GM12878 (cell line): Measurements from ENCODE around the gene AZGP1.

Experiments used
- ATF7 ChIP-seq: fragments of 450-650 bp; IDR thresholded peaks from 2 replicates; pipeline ENCODE4 v1.6.1; 2016; ENCODE audit warnings: low read depth, mild to moderate bottlenecking
- BHLHE40 ChIP-seq, 2 experiments: fragments of 450-650 bp in 1 of 2; IDR thresholded peaks; 2 replicates each; pipeline ENCODE4 v1.6.1; 2011 to 2017; ENCODE audit warnings: low read depth in 2 of 2, borderline replicate concordance in 1 of 2, improper control_type of control experiment in 1 of 2, low read length in 1 of 2, mild to moderate bottlenecking in 1 of 2
- EP300 ChIP-seq, 2 experiments: fragments of 150-350 bp in 1 of 2; IDR thresholded peaks; 2 replicates each; pipeline ENCODE4 v1.6.1; 2011 to 2012; ENCODE audit warnings: low read depth in 2 of 2, low read length in 2 of 2, borderline replicate concordance in 1 of 2, improper control_type of control experiment in 1 of 2, inconsistent platforms in 1 of 2; ENCODE audit not compliant: control insufficient read depth in 1 of 2
- EZH2 ChIP-seq: IDR thresholded peaks from 2 replicates; pipeline ENCODE4 v1.6.1; 2012; ENCODE audit warnings: low read depth, mild to moderate bottlenecking, control low read depth, inconsistent platforms, low read length, borderline replicate concordance; ENCODE audit not compliant: control insufficient read depth
- JUND ChIP-seq: IDR thresholded peaks from 2 replicates; pipeline ENCODE4 v1.6.1; 2012; ENCODE audit warnings: low read depth, mild to moderate bottlenecking, low read length, improper control_type of control experiment, moderate library complexity
- MTA2 ChIP-seq: fragments of 450-650 bp; IDR thresholded peaks from 2 replicates; pipeline ENCODE4 v1.6.1; 2016; ENCODE audit warnings: low read depth, mild to moderate bottlenecking, moderate library complexity
- NFYB ChIP-seq: IDR thresholded peaks from 2 replicates; pipeline ENCODE4 v1.6.1; 2011; ENCODE audit warnings: low read depth, mild to moderate bottlenecking, low read length, improper control_type of control experiment, moderate library complexity; ENCODE audit not compliant: insufficient read depth
- POLR2AphosphoS5 ChIP-seq: IDR thresholded peaks from 2 replicates; pipeline ENCODE4 v1.6.1; 2011; ENCODE audit warnings: mild to moderate bottlenecking, low read length, inconsistent platforms
- SUZ12 ChIP-seq: fragments of 200-600 bp; sonication (generic); IDR thresholded peaks from one replicate; pipeline ENCODE4 v1.6.1; 2018; ENCODE audit warnings: antibody characterized with exemption, mild to moderate bottlenecking; ENCODE audit not compliant: unreplicated experiment
- TCF12 ChIP-seq: IDR thresholded peaks from 2 replicates; pipeline ENCODE4 v1.6.1; 2011; ENCODE audit warnings: low read depth, mild to moderate bottlenecking, low read length
- TF ChIP-seq, protein P1 (sequence below): IDR thresholded peaks from 2 replicates; pipeline ENCODE4 v1.6.1; 2011; ENCODE audit warnings: low read depth, low read length, improper control_type of control experiment, borderline replicate concordance
- TF ChIP-seq, protein P2 (sequence below), 3 experiments: IDR thresholded peaks in 2 of 3; conservative IDR thresholded peaks in 1 of 3; 2 replicates each; pipeline ENCODE4 v1.5.1; 2011; ENCODE audit warnings: low read depth in 3 of 3, low read length in 3 of 3, mild to moderate bottlenecking in 3 of 3, control low read depth in 2 of 3, moderate library complexity in 2 of 3, inconsistent platforms in 1 of 3, mixed read lengths in 1 of 3; ENCODE audit not compliant: control insufficient read depth in 2 of 3, insufficient read depth in 1 of 3; ENCODE audit errors: extremely low read depth in 1 of 3
- TF ChIP-seq, protein P3 (sequence below): IDR thresholded peaks from 2 replicates; pipeline ENCODE4 v1.6.1; 2012; ENCODE audit warnings: mild to moderate bottlenecking, low read depth, low read length
- TF ChIP-seq, protein P4 (sequence below): IDR thresholded peaks from 2 replicates; pipeline ENCODE4 v1.6.1; 2012; ENCODE audit warnings: low read depth, low read length, improper control_type of control experiment

DNA sequence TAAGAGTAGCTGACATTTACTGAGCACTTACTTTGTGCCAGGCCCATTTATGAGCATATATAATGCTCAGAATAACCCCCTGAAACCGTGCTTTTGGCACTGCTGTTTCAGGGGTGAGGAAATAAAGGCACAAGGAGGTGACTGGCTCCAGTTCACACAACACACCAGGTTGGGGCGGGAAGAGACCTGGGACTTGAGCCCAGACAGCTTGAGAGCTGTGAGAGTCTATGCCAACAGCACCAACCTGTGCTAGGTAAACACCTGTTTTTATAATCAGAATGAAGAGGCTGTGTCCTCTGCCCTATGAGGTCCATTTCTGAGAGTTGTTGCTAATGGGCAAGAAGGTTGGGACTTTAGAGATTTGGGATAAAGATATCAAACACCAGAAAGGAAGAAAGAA, 8.8 kb upstream of the AZGP1 start:
- TF ChIP-seq, protein P1, sequence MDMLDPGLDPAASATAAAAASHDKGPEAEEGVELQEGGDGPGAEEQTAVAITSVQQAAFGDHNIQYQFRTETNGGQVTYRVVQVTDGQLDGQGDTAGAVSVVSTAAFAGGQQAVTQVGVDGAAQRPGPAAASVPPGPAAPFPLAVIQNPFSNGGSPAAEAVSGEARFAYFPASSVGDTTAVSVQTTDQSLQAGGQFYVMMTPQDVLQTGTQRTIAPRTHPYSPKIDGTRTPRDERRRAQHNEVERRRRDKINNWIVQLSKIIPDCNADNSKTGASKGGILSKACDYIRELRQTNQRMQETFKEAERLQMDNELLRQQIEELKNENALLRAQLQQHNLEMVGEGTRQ: no peak
- no peak for TF ChIP-seq POLR2AphosphoS5
- no peak for TF ChIP-seq TCF12
- TF ChIP-seq, protein P2, sequence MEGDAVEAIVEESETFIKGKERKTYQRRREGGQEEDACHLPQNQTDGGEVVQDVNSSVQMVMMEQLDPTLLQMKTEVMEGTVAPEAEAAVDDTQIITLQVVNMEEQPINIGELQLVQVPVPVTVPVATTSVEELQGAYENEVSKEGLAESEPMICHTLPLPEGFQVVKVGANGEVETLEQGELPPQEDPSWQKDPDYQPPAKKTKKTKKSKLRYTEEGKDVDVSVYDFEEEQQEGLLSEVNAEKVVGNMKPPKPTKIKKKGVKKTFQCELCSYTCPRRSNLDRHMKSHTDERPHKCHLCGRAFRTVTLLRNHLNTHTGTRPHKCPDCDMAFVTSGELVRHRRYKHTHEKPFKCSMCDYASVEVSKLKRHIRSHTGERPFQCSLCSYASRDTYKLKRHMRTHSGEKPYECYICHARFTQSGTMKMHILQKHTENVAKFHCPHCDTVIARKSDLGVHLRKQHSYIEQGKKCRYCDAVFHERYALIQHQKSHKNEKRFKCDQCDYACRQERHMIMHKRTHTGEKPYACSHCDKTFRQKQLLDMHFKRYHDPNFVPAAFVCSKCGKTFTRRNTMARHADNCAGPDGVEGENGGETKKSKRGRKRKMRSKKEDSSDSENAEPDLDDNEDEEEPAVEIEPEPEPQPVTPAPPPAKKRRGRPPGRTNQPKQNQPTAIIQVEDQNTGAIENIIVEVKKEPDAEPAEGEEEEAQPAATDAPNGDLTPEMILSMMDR (IDR thresholded peaks at IDR 0.05 in 2 of 3, conservative IDR thresholded peaks at IDR 0.05 in 1 of 3; ENCODE audit: control insufficient read depth in 2 of 3, extremely low read depth in 1 of 3, insufficient read depth in 1 of 3, low read depth in 3 of 3, low read length in 3 of 3): no peak
- no peak for TF ChIP-seq JUND
- no peak for TF ChIP-seq EP300 (IDR thresholded peaks at IDR 0.05; ENCODE audit: borderline replicate concordance in 1 of 2, control insufficient read depth in 1 of 2, low read depth in 2 of 2, low read length in 2 of 2)
- TF ChIP-seq BHLHE40 (IDR thresholded peaks at IDR 0.05; ENCODE audit: borderline replicate concordance in 1 of 2, low read depth in 2 of 2, low read length in 1 of 2): no peak
- TF ChIP-seq SUZ12: no peak
- no peak for TF ChIP-seq EZH2
- TF ChIP-seq, protein P3, sequence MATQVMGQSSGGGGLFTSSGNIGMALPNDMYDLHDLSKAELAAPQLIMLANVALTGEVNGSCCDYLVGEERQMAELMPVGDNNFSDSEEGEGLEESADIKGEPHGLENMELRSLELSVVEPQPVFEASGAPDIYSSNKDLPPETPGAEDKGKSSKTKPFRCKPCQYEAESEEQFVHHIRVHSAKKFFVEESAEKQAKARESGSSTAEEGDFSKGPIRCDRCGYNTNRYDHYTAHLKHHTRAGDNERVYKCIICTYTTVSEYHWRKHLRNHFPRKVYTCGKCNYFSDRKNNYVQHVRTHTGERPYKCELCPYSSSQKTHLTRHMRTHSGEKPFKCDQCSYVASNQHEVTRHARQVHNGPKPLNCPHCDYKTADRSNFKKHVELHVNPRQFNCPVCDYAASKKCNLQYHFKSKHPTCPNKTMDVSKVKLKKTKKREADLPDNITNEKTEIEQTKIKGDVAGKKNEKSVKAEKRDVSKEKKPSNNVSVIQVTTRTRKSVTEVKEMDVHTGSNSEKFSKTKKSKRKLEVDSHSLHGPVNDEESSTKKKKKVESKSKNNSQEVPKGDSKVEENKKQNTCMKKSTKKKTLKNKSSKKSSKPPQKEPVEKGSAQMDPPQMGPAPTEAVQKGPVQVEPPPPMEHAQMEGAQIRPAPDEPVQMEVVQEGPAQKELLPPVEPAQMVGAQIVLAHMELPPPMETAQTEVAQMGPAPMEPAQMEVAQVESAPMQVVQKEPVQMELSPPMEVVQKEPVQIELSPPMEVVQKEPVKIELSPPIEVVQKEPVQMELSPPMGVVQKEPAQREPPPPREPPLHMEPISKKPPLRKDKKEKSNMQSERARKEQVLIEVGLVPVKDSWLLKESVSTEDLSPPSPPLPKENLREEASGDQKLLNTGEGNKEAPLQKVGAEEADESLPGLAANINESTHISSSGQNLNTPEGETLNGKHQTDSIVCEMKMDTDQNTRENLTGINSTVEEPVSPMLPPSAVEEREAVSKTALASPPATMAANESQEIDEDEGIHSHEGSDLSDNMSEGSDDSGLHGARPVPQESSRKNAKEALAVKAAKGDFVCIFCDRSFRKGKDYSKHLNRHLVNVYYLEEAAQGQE: no peak
- no peak for TF ChIP-seq MTA2
- TF ChIP-seq, protein P4, sequence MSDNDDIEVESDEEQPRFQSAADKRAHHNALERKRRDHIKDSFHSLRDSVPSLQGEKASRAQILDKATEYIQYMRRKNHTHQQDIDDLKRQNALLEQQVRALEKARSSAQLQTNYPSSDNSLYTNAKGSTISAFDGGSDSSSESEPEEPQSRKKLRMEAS: no peak
- TF ChIP-seq NFYB: no peak
- no peak for TF ChIP-seq ATF7
